ENCODE data around the gene PBX2. TPM values are rescaled to one million over a fixed set of nuclear protein-coding genes. Genes with fewer than 3 reads are reported as not detected.
"Not testable (repeated sequence)": the region's sequence is repeated elsewhere in the genome, so short reads cannot be mapped to it uniquely, and the experiment has no call there.

PBX2 gene
- total RNA-seq, 1 donor, result 35.4 TPM

- no peak overlapping the region for H3K4me3 ChIP-seq (ENCODE audit: low read depth, low read length)
- no peak for DNase-seq (ENCODE audit: low read depth)
- no peak for TF ChIP-seq CTCF (IDR thresholded peaks at IDR 0.05; ENCODE audit: insufficient read depth, low read depth, low read length)
These were observed 2.8 kb downstream of the PBX2 start for GRCh38 chr6:32187009-32187709.

- not testable (repeated sequence) for H3K4me3 ChIP-seq (ENCODE audit: low read depth, low read length)
These were observed 3.7 kb downstream of the PBX2 start for GRCh38 chr6:32186151-32186840.

GRCh38 chr6:32185681-32186131 lies 4.3 kb downstream of the PBX2 start:
- DNase-seq (ENCODE audit: low read depth), result peak; percentile 91
- not testable (repeated sequence) for H3K4me3 ChIP-seq (ENCODE audit: low read depth, low read length)

More at GRCh38 chr6:32186151-32186840, 3.7 kb downstream of the PBX2 start:
- DNase-seq (ENCODE audit: low read depth), result not testable (repeated sequence)

- no peak within 1 kb of the TSS for H3K4me3 ChIP-seq (ENCODE audit: low read depth, low read length)
- TF ChIP-seq CTCF (IDR thresholded peaks at IDR 0.05; ENCODE audit: insufficient read depth, low read depth, low read length), result no peak
- DNase-seq (ENCODE audit: low read depth), result no peak
These were observed 5.8 kb downstream of the PBX2 start, which contains the start of gene AGER for GRCh38 chr6:32184084-32184640. Gene AGER (minus strand): TSS chr6:32184253. CDS start chr6:32184222, 31 bp downstream.

GRCh38 chr6:32183483-32184083 lies 6.4 kb downstream of the PBX2 start:
- TF ChIP-seq CTCF (IDR thresholded peaks at IDR 0.05; ENCODE audit: insufficient read depth, low read depth, low read length), result no peak
- H3K4me3 ChIP-seq (ENCODE audit: low read depth, low read length), result no peak overlapping the region
- no peak for DNase-seq (ENCODE audit: low read depth)

- DNase-seq (ENCODE audit: low read depth), result no peak
- no peak overlapping the region for H3K4me3 ChIP-seq (ENCODE audit: low read depth, low read length)
- no peak for TF ChIP-seq CTCF (IDR thresholded peaks at IDR 0.05; ENCODE audit: insufficient read depth, low read depth, low read length)
These were observed 7.0 kb downstream of the PBX2 start for GRCh38 chr6:32183030-32183429.

GRCh38 chr6:32182555-32182981 lies 7.4 kb downstream of the PBX2 start:
- no peak for TF ChIP-seq CTCF (IDR thresholded peaks at IDR 0.05; ENCODE audit: insufficient read depth, low read depth, low read length)
- no peak overlapping the region for H3K4me3 ChIP-seq (ENCODE audit: low read depth, low read length)
- DNase-seq (ENCODE audit: low read depth), result no peak
